ENCODE results near the gene SPO11. TPM values are rescaled to one million over a fixed set of nuclear protein-coding genes. Genes with fewer than 3 reads are reported as not detected.

Gene SPO11
- polyA plus RNA-seq, 1 donor from 2014 or later = not detected

- TF ChIP-seq EZH2 (IDR thresholded peaks at IDR 0.05; ENCODE audit: borderline replicate concordance, insufficient read depth, low read length, poor library complexity, severe bottlenecking) = no peak
- TF ChIP-seq POLR2AphosphoS5 (IDR thresholded peaks at IDR 0.05) = no peak
- TF ChIP-seq MXI1 (conservative IDR thresholded peaks at IDR 0.05; ENCODE audit: poor library complexity, severe bottlenecking) = no peak
- TF ChIP-seq CTCF (IDR thresholded peaks at IDR 0.05; ENCODE audit: poor library complexity, severe bottlenecking) = no peak
- no peak for TF ChIP-seq REST (IDR thresholded peaks at IDR 0.05; ENCODE audit: borderline replicate concordance)
- no peak for TF ChIP-seq SMC3 (conservative IDR thresholded peaks at IDR 0.05; ENCODE audit: poor library complexity)
- TF ChIP-seq EP300 (conservative IDR thresholded peaks at IDR 0.05; ENCODE audit: poor library complexity, severe bottlenecking) = no peak
- TF ChIP-seq TAF1 (IDR thresholded peaks at IDR 0.05; ENCODE audit: low read depth) = no peak
- TF ChIP-seq RAD21 (conservative IDR thresholded peaks at IDR 0.05) = no peak
- Histone ChIP-seq H3K4me2 (ENCODE audit: low read length) (no peak overlapping the region), H3K9me3 (ENCODE audit: low read length) (no peaks in the 10 kb centered on the region), H3K9ac (ENCODE audit: low read length) (no peak overlapping the region), H4K20me1 (ENCODE audit: insufficient read depth) (no peaks in the 10 kb centered on the region), H3K4me3 (ENCODE audit: low read length) (no peak overlapping the region), H3K9me2 (ENCODE audit: insufficient read depth, low read length) (no peaks in the 10 kb centered on the region), H3K27ac (ENCODE audit: low read length) (no peak overlapping the region), H3F3A (ENCODE audit: insufficient read depth, low read length, poor library complexity, severe bottlenecking) (no peaks in the 10 kb centered on the region), H3K27me3 (ENCODE audit: insufficient read depth, low read depth, low read length) (peaks cover 8% of the 10 kb centered on the region), H3K79me2 (replicated peaks; ENCODE audit: insufficient read depth, low read length) (no peaks in the 10 kb centered on the region), H2AFZ (ENCODE audit: low read depth, low read length) (no peak overlapping the region), H3K36me3 (ENCODE audit: insufficient read depth, low read length) (no peaks in the 10 kb centered on the region)
These were observed 58.4 kb downstream of the SPO11 start for GRCh38 chr20:57387945-57388371.

GRCh38 chr20:57388953-57389694 is 59.5 kb downstream of the SPO11 start:
- H3K4me2 ChIP-seq (ENCODE audit: low read length) = no peak overlapping the region
- peaks cover 8% of the 10 kb centered on the region for H3K27me3 ChIP-seq (ENCODE audit: insufficient read depth, low read depth, low read length)
- H3K9me2 ChIP-seq (ENCODE audit: insufficient read depth, low read length) = no peaks in the 10 kb centered on the region
- H3K9me3 ChIP-seq (ENCODE audit: low read length) = no peaks in the 10 kb centered on the region
- H3K79me2 ChIP-seq (replicated peaks; ENCODE audit: insufficient read depth, low read length) = no peaks in the 10 kb centered on the region
- no peak for TF ChIP-seq EP300 (conservative IDR thresholded peaks at IDR 0.05; ENCODE audit: poor library complexity, severe bottlenecking)
- no peak for TF ChIP-seq TAF1 (IDR thresholded peaks at IDR 0.05; ENCODE audit: low read depth)
- no peak for TF ChIP-seq REST (IDR thresholded peaks at IDR 0.05; ENCODE audit: borderline replicate concordance)
- no peak for TF ChIP-seq SMC3 (conservative IDR thresholded peaks at IDR 0.05; ENCODE audit: poor library complexity)
- no peak for TF ChIP-seq CTCF (IDR thresholded peaks at IDR 0.05; ENCODE audit: poor library complexity, severe bottlenecking)
- no peak for TF ChIP-seq RAD21 (conservative IDR thresholded peaks at IDR 0.05)
- TF ChIP-seq POLR2AphosphoS5 (IDR thresholded peaks at IDR 0.05) = no peak
- no peak for TF ChIP-seq MXI1 (conservative IDR thresholded peaks at IDR 0.05; ENCODE audit: poor library complexity, severe bottlenecking)
- no peak for TF ChIP-seq EZH2 (IDR thresholded peaks at IDR 0.05; ENCODE audit: borderline replicate concordance, insufficient read depth, low read length, poor library complexity, severe bottlenecking)
- H3K4me3 ChIP-seq (ENCODE audit: low read length) = no peak overlapping the region
- H2AFZ ChIP-seq (ENCODE audit: low read depth, low read length) = no peak overlapping the region
- H4K20me1 ChIP-seq (ENCODE audit: insufficient read depth) = no peaks in the 10 kb centered on the region
- no peaks in the 10 kb centered on the region for H3F3A ChIP-seq (ENCODE audit: insufficient read depth, low read length, poor library complexity, severe bottlenecking)
- no peaks in the 10 kb centered on the region for H3K36me3 ChIP-seq (ENCODE audit: insufficient read depth, low read length)
- H3K9ac ChIP-seq (ENCODE audit: low read length) = no peak overlapping the region
- no peak overlapping the region for H3K27ac ChIP-seq (ENCODE audit: low read length)
